ENCODE measurements around the gene AMBRA1.

DNA sequence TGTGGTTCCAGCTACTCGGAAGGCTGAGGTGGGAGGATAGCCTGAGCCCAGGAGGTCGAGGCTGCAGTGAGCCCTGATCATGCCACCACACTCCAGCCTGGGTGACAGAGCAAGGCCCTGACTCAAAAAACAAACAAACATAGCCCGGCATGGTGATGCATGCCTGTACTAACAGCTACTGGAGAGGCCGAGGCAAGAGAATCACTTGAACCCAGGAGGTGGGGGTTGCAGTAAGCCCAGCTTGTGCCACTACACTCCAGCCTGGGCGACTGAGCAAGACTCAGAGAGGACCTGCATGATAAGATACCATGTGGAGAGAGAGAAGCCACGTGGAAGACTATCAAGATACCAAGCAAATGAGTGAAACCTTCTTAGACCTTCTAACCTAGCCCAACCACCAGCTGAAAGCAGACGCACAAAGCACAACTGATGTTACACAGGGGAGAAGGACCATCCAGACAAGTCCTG is 36.1 kb downstream of the AMBRA1 start:
- no peak for TF ChIP-seq CTCF (IDR thresholded peaks at IDR 0.05)
- TF ChIP-seq POLR2A (IDR thresholded peaks at IDR 0.05), result no peak
